ENCODE data around the gene SPTBN4.

DNA sequence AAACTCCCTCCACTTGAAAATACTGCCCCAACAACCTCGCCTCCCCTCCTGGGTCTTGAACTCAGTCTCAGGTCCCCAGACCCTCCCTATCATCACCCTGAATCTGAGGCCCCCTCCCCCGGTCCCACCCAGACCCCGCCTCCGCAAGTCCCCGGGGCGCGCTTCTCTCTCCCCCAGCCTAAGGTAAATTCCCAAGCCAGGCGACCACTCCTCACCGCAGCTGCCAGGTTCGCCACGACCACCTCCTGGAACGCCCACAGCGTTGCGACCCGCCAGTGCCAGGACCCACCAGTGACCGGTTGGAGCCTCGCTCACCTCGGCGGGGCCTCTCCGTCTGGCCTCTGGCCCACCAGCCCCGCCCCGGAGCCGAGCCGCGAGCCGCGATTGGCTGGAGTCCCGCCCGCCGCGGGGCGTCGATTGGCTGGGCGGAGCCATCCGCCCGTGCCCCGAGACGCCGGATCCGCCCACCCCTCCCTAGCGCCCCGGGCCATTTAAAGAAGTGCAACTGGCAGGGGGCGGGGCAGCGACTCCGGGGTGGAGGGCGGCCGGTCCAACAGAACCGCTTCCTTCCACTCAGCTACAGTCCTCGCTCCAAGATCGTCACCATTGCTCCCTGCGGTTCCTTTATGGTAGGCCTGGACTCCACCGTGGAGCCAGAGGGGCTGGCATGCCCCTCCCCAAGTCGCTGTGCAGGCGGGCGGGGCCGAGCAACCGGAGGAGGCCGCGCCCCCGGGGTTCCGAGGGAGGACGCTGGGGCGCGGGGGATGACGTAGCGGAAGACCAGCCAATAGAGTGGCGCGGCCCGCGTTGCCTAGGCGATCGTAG, 22.6 kb upstream of the SPTBN4 start, which contains the start of gene SERTAD3:
- TF ChIP-seq, protein P1, sequence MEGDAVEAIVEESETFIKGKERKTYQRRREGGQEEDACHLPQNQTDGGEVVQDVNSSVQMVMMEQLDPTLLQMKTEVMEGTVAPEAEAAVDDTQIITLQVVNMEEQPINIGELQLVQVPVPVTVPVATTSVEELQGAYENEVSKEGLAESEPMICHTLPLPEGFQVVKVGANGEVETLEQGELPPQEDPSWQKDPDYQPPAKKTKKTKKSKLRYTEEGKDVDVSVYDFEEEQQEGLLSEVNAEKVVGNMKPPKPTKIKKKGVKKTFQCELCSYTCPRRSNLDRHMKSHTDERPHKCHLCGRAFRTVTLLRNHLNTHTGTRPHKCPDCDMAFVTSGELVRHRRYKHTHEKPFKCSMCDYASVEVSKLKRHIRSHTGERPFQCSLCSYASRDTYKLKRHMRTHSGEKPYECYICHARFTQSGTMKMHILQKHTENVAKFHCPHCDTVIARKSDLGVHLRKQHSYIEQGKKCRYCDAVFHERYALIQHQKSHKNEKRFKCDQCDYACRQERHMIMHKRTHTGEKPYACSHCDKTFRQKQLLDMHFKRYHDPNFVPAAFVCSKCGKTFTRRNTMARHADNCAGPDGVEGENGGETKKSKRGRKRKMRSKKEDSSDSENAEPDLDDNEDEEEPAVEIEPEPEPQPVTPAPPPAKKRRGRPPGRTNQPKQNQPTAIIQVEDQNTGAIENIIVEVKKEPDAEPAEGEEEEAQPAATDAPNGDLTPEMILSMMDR (IDR thresholded peaks at IDR 0.05; ENCODE audit: insufficient read depth, low read length, poor library complexity, severe bottlenecking): no peak
- no peak for TF ChIP-seq EZH2phosphoT487 (conservative IDR thresholded peaks at IDR 0.05; ENCODE audit: low read length)

Measured in SU-DHL-6 (cell line).